Natural killer cell (primary cell): ENCODE results near the gene OR5D18. TPM values are rescaled to one million over a fixed set of nuclear protein-coding genes. Genes with fewer than 3 reads are reported as not detected.

ENCODE experiments used
- ATAC-seq, 3 donors: fragments of 150-1000 bp in 2 of 3; fragments of 200-7000 bp in 1 of 3; cut with Tn5 transposase; 1 replicate in 1 of 3; 2 replicates in 2 of 3; pipeline ENCODE4 v1.10.0; 2021; ENCODE audit warnings: mild to moderate bottlenecking in 2 of 3, moderate library complexity in 2 of 3
- DNase-seq, 2 donors: peaks; one replicate each; pipeline versions ENCODE4 v3.0.0 to v3.0.0-alpha.2; 2013 to 2021; ENCODE audit warnings: mixed read lengths in 1 of 2
- H3K27ac ChIP-seq: one replicate; pipeline ENCODE4 v1.5.1; 2013; ENCODE audit warnings: mild to moderate bottlenecking, low read length
- H3K27me3 ChIP-seq: one replicate; pipeline ENCODE4 v1.6.1; 2013; ENCODE audit warnings: low read length; ENCODE audit not compliant: control insufficient read depth, insufficient read depth
- H3K36me3 ChIP-seq: one replicate; pipeline ENCODE4 v1.6.1; 2013; ENCODE audit warnings: low read length; ENCODE audit not compliant: control insufficient read depth, insufficient read depth
- H3K4me1 ChIP-seq: one replicate; pipeline ENCODE4 v1.6.1; 2013; ENCODE audit warnings: low read length; ENCODE audit not compliant: control insufficient read depth, insufficient read depth
- H3K4me3 ChIP-seq: one replicate; pipeline ENCODE4 v1.5.1; 2013; ENCODE audit warnings: low read length
- H3K9me3 ChIP-seq: one replicate; pipeline ENCODE4 v1.6.1; 2013; ENCODE audit warnings: low read length; ENCODE audit not compliant: control insufficient read depth, insufficient read depth
- H3K27ac Mint-ChIP-seq, 2 donors: one replicate each; pipeline ENCODE4 v1.8.0; 2022; ENCODE audit warnings: mild to moderate bottlenecking in 2 of 2, mixed read lengths in 2 of 2, moderate library complexity in 1 of 2
- H3K27me3 Mint-ChIP-seq, 2 donors: one replicate each; pipeline ENCODE4 v1.8.0; 2022; ENCODE audit warnings: low read depth in 2 of 2, mixed read lengths in 2 of 2
- H3K36me3 Mint-ChIP-seq: one replicate; pipeline ENCODE4 v1.8.0; 2022; ENCODE audit warnings: mixed read lengths
- H3K4me1 Mint-ChIP-seq, 2 donors: one replicate each; pipeline ENCODE4 v1.8.0; 2022; ENCODE audit warnings: mixed read lengths in 2 of 2
- H3K4me3 Mint-ChIP-seq: one replicate; pipeline ENCODE4 v1.8.0; 2022; ENCODE audit warnings: mild to moderate bottlenecking, moderate library complexity, mixed read lengths
- H3K9me3 Mint-ChIP-seq, 2 donors: one replicate each; pipeline ENCODE4 v1.8.0; 2022; ENCODE audit warnings: mixed read lengths in 2 of 2
- CTCF ChIP-seq: fragments of 200-600 bp; IDR thresholded peaks from one replicate; pipeline ENCODE4 v1.8.0; 2022; ENCODE audit warnings: antibody characterized with exemption
- WGBS: methylation state at CpG from one replicate; pipeline ENCODE4 v1.1.7; 2013; ENCODE audit warnings: missing lambda C conversion rate; ENCODE audit not compliant: insufficient coverage; 5-methylcytosine and 5-hydroxymethylcytosine counted together
- intact Hi-C: fragments of 100-400 bp; cut with micrococcal nuclease; formaldehyde crosslinking; loops from one replicate; pipeline ENCODE4 v1.14.2; 2022
- total RNA-seq, 4 donors: library from RNA; stranded (reverse); fragments of 120-200 nt in 1 of 4; gene quantifications; one replicate each; pipeline versions ENCODE4 v1.2.3 to v1.2.4, GENCODE V29; 2013 to 2022

The OR5D18 gene
- total RNA-seq, 3 donors from 2014 or later (not counting 1 experiment from before 2014, with no cell fraction given) = not detected

GRCh38 chr11:55795256-55795655, 24.2 kb upstream of the OR5D18 start, which contains the start of gene OR5D14:
Gene OR5D14, plus strand, starts transcription at chr11:55795556. Its CDS starts 0 bp downstream, at chr11:55795556.
- intact Hi-C loops = no loop called here
- no peaks in the 10 kb centered on the region for H3K27me3 Mint-ChIP-seq

GRCh38 chr11:55806248-55806647, 13.2 kb upstream of the OR5D18 start:
- no peaks in the 10 kb centered on the region for H3K4me1 Mint-ChIP-seq
- H3K4me3 Mint-ChIP-seq = no peak overlapping the region
- WGBS = 100% methylated on average over 1 of the region's 1 CpG
- Histone ChIP-seq H3K27me3 (no peaks in the 10 kb centered on the region), H3K36me3 (no peaks in the 10 kb centered on the region), H3K4me1 (no peaks in the 10 kb centered on the region), H3K27ac (no peak overlapping the region), H3K9me3 (peaks cover 9% of the 10 kb centered on the region), H3K4me3 (no peak overlapping the region)
- no peaks in the 10 kb centered on the region for H3K27me3 Mint-ChIP-seq
- intact Hi-C loops = no loop called here
- peaks cover 12 to 23% of the 10 kb centered on the region in 2 donors for H3K9me3 Mint-ChIP-seq
- no peak overlapping the region for H3K27ac Mint-ChIP-seq
- no peak for DNase-seq
- ATAC-seq = no peak
- H3K36me3 Mint-ChIP-seq = peaks cover 15% of the 10 kb centered on the region
- TF ChIP-seq CTCF = no peak

More at GRCh38 chr11:55795256-55795655, 24.2 kb upstream of the OR5D18 start, which contains the start of gene OR5D14:
- no peak within 1 kb of the TSS for H3K4me3 Mint-ChIP-seq
- H3K4me1 Mint-ChIP-seq = no peaks in the 10 kb centered on the region
- Histone ChIP-seq H3K27me3 (no peaks in the 10 kb centered on the region), H3K4me1 (no peaks in the 10 kb centered on the region), H3K4me3 (no peak within 1 kb of the TSS), H3K9me3 (peaks cover 6% of the 10 kb centered on the region), H3K36me3 (no peaks in the 10 kb centered on the region), H3K27ac (no peak within 1 kb of the TSS)
- no peak for TF ChIP-seq CTCF
- no peak for DNase-seq
- H3K36me3 Mint-ChIP-seq = peaks cover 14% of the 10 kb centered on the region
- ATAC-seq = no peak
- H3K27ac Mint-ChIP-seq = no peak within 1 kb of the TSS
- peaks cover 16 to 18% of the 10 kb centered on the region in 2 donors for H3K9me3 Mint-ChIP-seq

DNA sequence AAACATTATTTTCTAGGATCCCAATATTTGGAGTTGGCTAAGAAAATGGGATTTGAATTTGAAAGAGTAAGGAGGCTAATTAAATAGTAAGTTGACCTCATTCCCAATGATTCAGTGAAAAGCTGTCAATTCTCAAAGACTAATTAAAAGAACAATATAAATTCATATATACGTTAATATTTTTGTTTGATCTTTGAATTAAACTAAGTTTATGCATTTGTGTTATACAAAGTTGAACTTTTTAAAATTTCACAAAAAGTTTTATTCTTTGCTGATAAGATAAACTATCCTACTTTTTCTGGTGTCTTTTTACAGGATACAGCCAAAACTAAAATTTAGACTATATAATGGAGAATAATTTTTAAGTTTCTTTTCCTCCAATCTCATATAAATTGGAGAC, 8.4 kb upstream of the OR5D18 start, which contains the start of gene OR5L1:
TSS of gene OR5L1 (plus strand) at position 301 of the 400 bp plus-strand sequence. CDS start 100 bp downstream, outside the sequence.
- Mint-ChIP-seq H3K27ac (no peak within 1 kb of the TSS), H3K4me3 (no peak within 1 kb of the TSS), H3K36me3 (peaks cover 18% of the 10 kb centered on the region), H3K27me3 (no peaks in the 10 kb centered on the region), H3K4me1 (no peaks in the 10 kb centered on the region), H3K9me3 (peaks cover 14 to 22% of the 10 kb centered on the region in 2 donors)
- ATAC-seq (no peak), DNase-seq (no peak)
- Histone ChIP-seq H3K9me3 (peaks cover 9% of the 10 kb centered on the region), H3K27me3 (no peaks in the 10 kb centered on the region), H3K4me3 (no peak within 1 kb of the TSS), H3K4me1 (no peaks in the 10 kb centered on the region), H3K36me3 (no peaks in the 10 kb centered on the region), H3K27ac (no peak within 1 kb of the TSS)
- intact Hi-C loops = no loop called here
- no CpG with 5 or more reads among the region's 1 CpG for WGBS
- TF ChIP-seq CTCF = no peak

- H3K36me3 ChIP-seq = no peaks in the 10 kb centered on the region
- peaks cover 6% of the 10 kb centered on the region for H3K9me3 ChIP-seq
- no peak within 1 kb of the TSS for H3K4me3 ChIP-seq
- Mint-ChIP-seq H3K36me3 (no peaks in the 10 kb centered on the region), H3K4me1 (no peaks in the 10 kb centered on the region), H3K27me3 (no peaks in the 10 kb centered on the region), H3K4me3 (no peak within 1 kb of the TSS), H3K27ac (no peak within 1 kb of the TSS), H3K9me3 (peaks cover 10 to 21% of the 10 kb centered on the region in 2 donors)
- DNase-seq (no peak), ATAC-seq (no peak)
- no peak for TF ChIP-seq CTCF
- intact Hi-C loops = no loop called here
- H3K27me3 ChIP-seq = no peaks in the 10 kb centered on the region
- no peaks in the 10 kb centered on the region for H3K4me1 ChIP-seq
- H3K27ac ChIP-seq = no peak within 1 kb of the TSS
These were observed 7.5 kb downstream of the OR5D18 start, which contains the start of gene OR5L2 for GRCh38 chr11:55826919-55827318. Gene OR5L2, plus strand, starts transcription at chr11:55827219. Its CDS starts 0 bp downstream, at chr11:55827219.
